HG02970 (cell line): ENCODE results near the gene NAIF1.
"Not testable (repeated sequence)": the region's sequence is repeated elsewhere in the genome, so short reads cannot be mapped to it uniquely, and the experiment has no call there.

Experiments
- ATAC-seq: cut with Tn5 transposase; IDR thresholded peaks from one replicate; pipeline ENCODE4 v1.9.1; 2021; ENCODE audit warnings: mild to moderate bottlenecking, moderate library complexity, moderate number of reproducible peaks; ENCODE audit not compliant: unreplicated experiment, low FRiP score

NAIF1 gene

GRCh38 chr9:128062846-128063831 lies 4.0 kb downstream of the NAIF1 start:
- ATAC-seq = no peak

- no peak for ATAC-seq
These were observed 4.8 kb downstream of the NAIF1 start for GRCh38 chr9:128062279-128062678.

GRCh38 chr9:128061275-128061960 lies 5.7 kb downstream of the NAIF1 start:
- ATAC-seq = no peak

GRCh38 chr9:128059365-128059983 lies 7.6 kb downstream of the NAIF1 start:
- no peak for ATAC-seq

- ATAC-seq = no peak
These were observed 9.3 kb downstream of the NAIF1 start for GRCh38 chr9:128057724-128058409.

- ATAC-seq = no peak
These were observed 10.0 kb downstream of the NAIF1 start for GRCh38 chr9:128056887-128057723.

- no peak for ATAC-seq
These were observed 11.0 kb downstream of the NAIF1 start for GRCh38 chr9:128056086-128056485.

- no peak for ATAC-seq
These were observed 11.6 kb downstream of the NAIF1 start for GRCh38 chr9:128055344-128056040.

GRCh38 chr9:128054087-128054486 lies 13.0 kb downstream of the NAIF1 start:
- ATAC-seq = no peak

- ATAC-seq = no peak
These were observed 13.6 kb downstream of the NAIF1 start for GRCh38 chr9:128053560-128053959.

GRCh38 chr9:128051932-128052709 lies 15.0 kb downstream of the NAIF1 start:
- ATAC-seq = no peak

- ATAC-seq = no peak
These were observed 17.3 kb downstream of the NAIF1 start for GRCh38 chr9:128049843-128050242.

- ATAC-seq = no peak
These were observed 18.5 kb downstream of the NAIF1 start for GRCh38 chr9:128048663-128049062.

GRCh38 chr9:128047231-128047630 lies 19.9 kb downstream of the NAIF1 start:
- ATAC-seq = no peak

GRCh38 chr9:128045831-128046230 lies 21.3 kb downstream of the NAIF1 start:
- no peak for ATAC-seq

GRCh38 chr9:128045409-128045808 lies 21.7 kb downstream of the NAIF1 start:
- ATAC-seq = not testable (repeated sequence)

- ATAC-seq = no peak
These were observed 23.7 kb downstream of the NAIF1 start for GRCh38 chr9:128043467-128043868.

GRCh38 chr9:128042043-128042442 lies 25.1 kb downstream of the NAIF1 start:
- no peak for ATAC-seq
